ENCODE results near the gene NLK.

- TF ChIP-seq CTCF (conservative IDR thresholded peaks at IDR 0.05; ENCODE audit: low read length) (no peak), EZH2phosphoT487 (IDR thresholded peaks at IDR 0.05; ENCODE audit: borderline replicate concordance) (no peak)
Measured at GRCh38 chr17:27995554-27995953, 46.9 kb upstream of the NLK start.

Data from Loucy (cell line).